Measurements from ENCODE around the gene HDAC9. TPM values are rescaled to one million over a fixed set of nuclear protein-coding genes. Genes with fewer than 3 reads are reported as not detected.

The HDAC9 gene
- total RNA-seq, 1 experiment from 2014 or later = 4.3 TPM

DNA sequence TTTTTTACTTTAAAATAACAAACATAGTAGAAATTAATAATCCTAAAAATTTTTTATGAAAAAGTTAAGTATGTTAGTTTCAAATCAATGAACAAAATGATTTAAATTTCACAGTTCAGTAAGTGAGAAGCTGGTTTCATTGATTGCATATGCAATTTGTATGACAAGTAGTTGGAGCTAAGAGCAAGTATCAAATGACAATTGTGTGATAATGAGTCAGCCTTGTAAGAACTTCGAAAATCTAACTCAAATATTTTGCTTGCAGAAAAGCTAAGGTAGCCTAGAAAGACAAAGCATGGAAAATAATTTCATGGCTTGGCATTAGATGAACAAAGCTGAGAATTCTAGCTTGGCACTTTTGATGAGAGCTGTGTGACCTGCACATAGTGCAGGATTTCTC lies 111.5 kb downstream of the HDAC9 start:
- TF ChIP-seq RAD21 (IDR thresholded peaks at IDR 0.05; ENCODE audit: low read depth) = no peak
- no peak for TF ChIP-seq EZH2 (IDR thresholded peaks at IDR 0.05)
- TF ChIP-seq, protein P1, sequence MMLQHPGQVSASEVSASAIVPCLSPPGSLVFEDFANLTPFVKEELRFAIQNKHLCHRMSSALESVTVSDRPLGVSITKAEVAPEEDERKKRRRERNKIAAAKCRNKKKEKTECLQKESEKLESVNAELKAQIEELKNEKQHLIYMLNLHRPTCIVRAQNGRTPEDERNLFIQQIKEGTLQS (IDR thresholded peaks at IDR 0.05) = no peak
- no peak for TF ChIP-seq ZNF274 (IDR thresholded peaks at IDR 0.05; ENCODE audit: low read depth, low read length)
- no peak for TF ChIP-seq ZFX (IDR thresholded peaks at IDR 0.05)
- no peak for TF ChIP-seq CEBPB (IDR thresholded peaks at IDR 0.05; ENCODE audit: low read depth)
- TF ChIP-seq SRF (IDR thresholded peaks at IDR 0.05; ENCODE audit: low read depth) = no peak
- TF ChIP-seq SP1 (IDR thresholded peaks at IDR 0.05; ENCODE audit: low read depth) = no peak
- TF ChIP-seq POLR2A (IDR thresholded peaks at IDR 0.05; ENCODE audit: borderline replicate concordance, extremely low read depth, insufficient read depth, insufficient read length) = no peak
- TF ChIP-seq POLR2AphosphoS5 (IDR thresholded peaks at IDR 0.05; ENCODE audit: low read depth, low read length) = no peak
- H3K36me3 ChIP-seq (ENCODE audit: control insufficient read depth in 1 of 2, insufficient read depth in 2 of 2, low read length in 2 of 2) = no peaks in the 10 kb centered on the region
- H3K27me3 ChIP-seq (ENCODE audit: insufficient read depth, low read length) = no peaks in the 10 kb centered on the region
- no peaks in the 10 kb centered on the region for H3K9me2 ChIP-seq (ENCODE audit: insufficient read depth)
- H3K79me2 ChIP-seq (ENCODE audit: insufficient read depth, low read length) = no peaks in the 10 kb centered on the region
- intact Hi-C loops (cut with micrococcal nuclease) = no loop called here
- no peak overlapping the region for H3K27ac ChIP-seq (ENCODE audit: low read depth, low read length)
- no peak overlapping the region for H3K4me2 ChIP-seq (ENCODE audit: low read length)
- H2AFZ ChIP-seq (ENCODE audit: low read depth, low read length, poor library complexity, severe bottlenecking) = no peak overlapping the region
- no peaks in the 10 kb centered on the region for H3K9me3 ChIP-seq (ENCODE audit: control insufficient read depth in 1 of 2, insufficient read depth in 1 of 2, low read depth in 1 of 2, low read length in 2 of 2)
- H3K4me1 ChIP-seq (ENCODE audit: control insufficient read depth in 1 of 2, insufficient read depth in 2 of 2, low read length in 2 of 2) = peaks cover 0 to 5% of the 10 kb centered on the region in 2 experiments; a peak in 1 of 4 replicates
- H4K20me1 ChIP-seq (ENCODE audit: insufficient read depth) = no peaks in the 10 kb centered on the region
- BruUV-seq (replicated peaks) = no TSS peak
- ChIA-PET POLR2A (no interaction called here), CTCF (interaction anchor here (1.4 kb wide), 1 partner anchor 59 kb away, joined by 4 read pairs; no protein-coding TSS in a partner anchor), RAD21 (ENCODE audit: low non-redundant PET in 1 of 2, low total read pairs in 2 of 2, uncharacterized antibody in 2 of 2, unreplicated experiment in 2 of 2) (no interaction called here)
- no peak overlapping the region for H3K4me3 ChIP-seq (replicated peaks in 1 of 2; ENCODE audit: low read depth in 1 of 2, low read length in 2 of 2)
- DNase-seq (ENCODE audit: low read depth, low spot score) (no peak), ATAC-seq (no peak)
- no peak overlapping the region for H3K9ac ChIP-seq (ENCODE audit: low read length)

DNA sequence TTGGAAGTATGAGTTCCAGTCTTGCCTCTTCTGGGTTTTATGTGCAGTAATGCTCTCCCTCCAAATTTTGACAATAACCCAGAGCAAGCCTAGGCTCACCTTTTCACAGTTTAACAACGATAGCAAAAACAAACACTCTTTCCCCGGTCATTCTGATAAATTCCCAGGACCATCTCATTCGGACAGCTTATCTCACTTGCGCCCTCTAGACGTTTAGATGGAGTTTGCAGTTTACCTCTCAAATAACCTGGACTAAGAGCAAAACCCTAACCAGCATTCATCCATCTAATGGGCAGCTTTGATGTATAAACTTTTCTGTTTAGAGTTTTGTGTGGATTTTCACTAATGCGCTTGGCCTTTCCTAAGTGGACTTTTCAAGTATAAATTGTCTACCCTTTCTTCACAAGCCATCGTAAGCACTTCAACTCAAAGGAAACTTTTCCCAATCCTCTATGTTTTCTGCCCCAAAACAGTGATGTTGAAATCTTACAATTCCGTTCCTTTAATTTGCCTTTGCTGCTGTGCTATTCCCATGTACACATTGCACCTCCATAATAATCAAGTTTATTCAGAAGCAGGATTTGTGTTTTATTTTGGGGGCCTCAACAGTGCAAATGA lies 114.9 kb downstream of the HDAC9 start:
- Histone ChIP-seq H3K4me3 (replicated peaks in 1 of 2; ENCODE audit: low read depth in 1 of 2, low read length in 2 of 2) (no peak overlapping the region), H3K36me3 (ENCODE audit: control insufficient read depth in 1 of 2, insufficient read depth in 2 of 2, low read length in 2 of 2) (no peaks in the 10 kb centered on the region), H3K4me2 (ENCODE audit: low read length) (no peak overlapping the region), H3K9me3 (ENCODE audit: control insufficient read depth in 1 of 2, insufficient read depth in 1 of 2, low read depth in 1 of 2, low read length in 2 of 2) (no peaks in the 10 kb centered on the region), H3K9me2 (ENCODE audit: insufficient read depth) (no peaks in the 10 kb centered on the region), H3K27me3 (ENCODE audit: insufficient read depth, low read length) (no peaks in the 10 kb centered on the region), H3K4me1 (ENCODE audit: control insufficient read depth in 1 of 2, insufficient read depth in 2 of 2, low read length in 2 of 2) (peaks cover 0 to 5% of the 10 kb centered on the region in 2 experiments; a peak in 1 of 4 replicates), H3K9ac (ENCODE audit: low read length) (no peak overlapping the region), H3K27ac (ENCODE audit: low read depth, low read length) (no peak overlapping the region), H3K79me2 (ENCODE audit: insufficient read depth, low read length) (no peaks in the 10 kb centered on the region), H2AFZ (ENCODE audit: low read depth, low read length, poor library complexity, severe bottlenecking) (no peak overlapping the region), H4K20me1 (ENCODE audit: insufficient read depth) (no peaks in the 10 kb centered on the region)
- peak; percentile 44 for DNase-seq (ENCODE audit: low read depth, low spot score)
- ATAC-seq = peak; percentile 83
- ChIA-PET CTCF (interaction anchor here (0.6 to 1.1 kb wide), 8 partner anchors 16 to 709 kb away, joined by 3 to 6 read pairs (median 3); no protein-coding TSS in a partner anchor), POLR2A (no interaction called here), RAD21 (ENCODE audit: low non-redundant PET in 1 of 2, low total read pairs in 2 of 2, uncharacterized antibody in 2 of 2, unreplicated experiment in 2 of 2) (no interaction called here)
- no TSS peak for BruUV-seq (replicated peaks)
- intact Hi-C loops (cut with micrococcal nuclease) = no loop called here
- no peak for TF ChIP-seq SRF (IDR thresholded peaks at IDR 0.05; ENCODE audit: low read depth)
- no peak for TF ChIP-seq EZH2 (IDR thresholded peaks at IDR 0.05)
- no peak for TF ChIP-seq CEBPB (IDR thresholded peaks at IDR 0.05; ENCODE audit: low read depth)
- TF ChIP-seq, protein P2, sequence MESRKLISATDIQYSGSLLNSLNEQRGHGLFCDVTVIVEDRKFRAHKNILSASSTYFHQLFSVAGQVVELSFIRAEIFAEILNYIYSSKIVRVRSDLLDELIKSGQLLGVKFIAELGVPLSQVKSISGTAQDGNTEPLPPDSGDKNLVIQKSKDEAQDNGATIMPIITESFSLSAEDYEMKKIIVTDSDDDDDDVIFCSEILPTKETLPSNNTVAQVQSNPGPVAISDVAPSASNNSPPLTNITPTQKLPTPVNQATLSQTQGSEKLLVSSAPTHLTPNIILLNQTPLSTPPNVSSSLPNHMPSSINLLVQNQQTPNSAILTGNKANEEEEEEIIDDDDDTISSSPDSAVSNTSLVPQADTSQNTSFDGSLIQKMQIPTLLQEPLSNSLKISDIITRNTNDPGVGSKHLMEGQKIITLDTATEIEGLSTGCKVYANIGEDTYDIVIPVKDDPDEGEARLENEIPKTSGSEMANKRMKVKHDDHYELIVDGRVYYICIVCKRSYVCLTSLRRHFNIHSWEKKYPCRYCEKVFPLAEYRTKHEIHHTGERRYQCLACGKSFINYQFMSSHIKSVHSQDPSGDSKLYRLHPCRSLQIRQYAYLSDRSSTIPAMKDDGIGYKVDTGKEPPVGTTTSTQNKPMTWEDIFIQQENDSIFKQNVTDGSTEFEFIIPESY (IDR thresholded peaks at IDR 0.05; ENCODE audit: extremely low read depth, insufficient replicate concordance, low read length) = no peak
- TF ChIP-seq TCF7L2 (IDR thresholded peaks at IDR 0.05; ENCODE audit: borderline replicate concordance, extremely low read depth, insufficient read depth, insufficient read length) = no peak
- TF ChIP-seq, protein P3, sequence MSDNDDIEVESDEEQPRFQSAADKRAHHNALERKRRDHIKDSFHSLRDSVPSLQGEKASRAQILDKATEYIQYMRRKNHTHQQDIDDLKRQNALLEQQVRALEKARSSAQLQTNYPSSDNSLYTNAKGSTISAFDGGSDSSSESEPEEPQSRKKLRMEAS (IDR thresholded peaks at IDR 0.05) = no peak
- TF ChIP-seq FOSL1 (IDR thresholded peaks at IDR 0.05; ENCODE audit: low read depth) = no peak
- no peak for TF ChIP-seq JUND (IDR thresholded peaks at IDR 0.05)
- TF ChIP-seq CBX3 (IDR thresholded peaks at IDR 0.05; ENCODE audit: low read depth) = no peak
- TF ChIP-seq, protein P4, sequence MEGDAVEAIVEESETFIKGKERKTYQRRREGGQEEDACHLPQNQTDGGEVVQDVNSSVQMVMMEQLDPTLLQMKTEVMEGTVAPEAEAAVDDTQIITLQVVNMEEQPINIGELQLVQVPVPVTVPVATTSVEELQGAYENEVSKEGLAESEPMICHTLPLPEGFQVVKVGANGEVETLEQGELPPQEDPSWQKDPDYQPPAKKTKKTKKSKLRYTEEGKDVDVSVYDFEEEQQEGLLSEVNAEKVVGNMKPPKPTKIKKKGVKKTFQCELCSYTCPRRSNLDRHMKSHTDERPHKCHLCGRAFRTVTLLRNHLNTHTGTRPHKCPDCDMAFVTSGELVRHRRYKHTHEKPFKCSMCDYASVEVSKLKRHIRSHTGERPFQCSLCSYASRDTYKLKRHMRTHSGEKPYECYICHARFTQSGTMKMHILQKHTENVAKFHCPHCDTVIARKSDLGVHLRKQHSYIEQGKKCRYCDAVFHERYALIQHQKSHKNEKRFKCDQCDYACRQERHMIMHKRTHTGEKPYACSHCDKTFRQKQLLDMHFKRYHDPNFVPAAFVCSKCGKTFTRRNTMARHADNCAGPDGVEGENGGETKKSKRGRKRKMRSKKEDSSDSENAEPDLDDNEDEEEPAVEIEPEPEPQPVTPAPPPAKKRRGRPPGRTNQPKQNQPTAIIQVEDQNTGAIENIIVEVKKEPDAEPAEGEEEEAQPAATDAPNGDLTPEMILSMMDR (IDR thresholded peaks at IDR 0.05 in 2 of 3, conservative IDR thresholded peaks at IDR 0.05 in 1 of 3; ENCODE audit: borderline replicate concordance in 1 of 3, insufficient read depth in 1 of 3, low read depth in 2 of 3, low read length in 2 of 3) = peak; percentile 35 to 73 (median 70); a peak in 5 of 6 replicates
- TF ChIP-seq ZNF274 (IDR thresholded peaks at IDR 0.05; ENCODE audit: low read depth, low read length) = no peak
- no peak for TF ChIP-seq POLR2AphosphoS5 (IDR thresholded peaks at IDR 0.05; ENCODE audit: low read depth, low read length)
